HepG2 (cell line): ENCODE results near the gene CCDC116. TPM values are rescaled to one million over a fixed set of nuclear protein-coding genes. Genes with fewer than 3 reads are reported as not detected.
"Not testable (repeated sequence)": the region's sequence is repeated elsewhere in the genome, so short reads cannot be mapped to it uniquely, and the experiment has no call there.

Experiments
- ATAC-seq: fragments of 200-7000 bp; cut with Tn5 transposase; 3 replicates; pipeline ENCODE4 v1.9.1; 2020; ENCODE audit warnings: mild to moderate bottlenecking, moderate library complexity
- BruUV-seq: library from RNA; stranded (reverse); fragments of 400-500 nt; replicated peaks from 2 replicates; lab custom pipeline; 2021; lab: Mats Ljungman, UMichigan
- CTCF ChIA-PET: fragments of 300-600 bp; formaldehyde crosslinking; extraction: SDS; loops from one replicate; lab custom pipeline; 2021; ENCODE audit warnings: low total read pairs, inconsistent platforms, low intra/inter-chr PET ratio; lab: Yijun Ruan, JAX
- POLR2A ChIA-PET: fragments of 350-600 bp; sonication (Branson Sonifier 250); formaldehyde crosslinking; loops from one replicate; lab custom pipeline; 2020; ENCODE audit warnings: antibody characterized with exemption, inconsistent platforms; lab: Yijun Ruan, JAX
- DNase-seq: peaks from one replicate; pipeline ENCODE4 v3.0.0-alpha.2; 2015; ENCODE audit warnings: low spot score
- FAIRE-seq: peaks from 3 replicates; lab custom pipeline; 2011; peaks lifted over from hg19 to GRCh38; lab: Jason Lieb, UNC
- H2AFZ ChIP-seq: one replicate; pipeline ENCODE4 v1.6.1; 2011; ENCODE audit warnings: low read length, inconsistent platforms
- H3K27ac ChIP-seq: fragments of 300-600 bp; 3 replicates; pipeline ENCODE4 v1.8.0; 2011; ENCODE audit warnings: mixed run types, mild to moderate bottlenecking, mixed read lengths, low read length, inconsistent platforms; ENCODE audit not compliant: insufficient read depth; ENCODE audit errors: extremely low read length
- H3K27me3 ChIP-seq, 2 experiments: fragments of 200-600 bp in 1 of 2; 2 replicates in 1 of 2; 3 replicates in 1 of 2; pipeline versions ENCODE4 v1.6.0 to v1.8.0; 2011; ENCODE audit warnings: low read length in 2 of 2, mild to moderate bottlenecking in 2 of 2, moderate library complexity in 2 of 2, inconsistent platforms in 1 of 2; ENCODE audit not compliant: insufficient read depth in 2 of 2, control insufficient read depth in 1 of 2
- H3K36me3 ChIP-seq, 2 experiments: fragments of 200-600 bp in 1 of 2; replicated peaks in 1 of 2; 2 replicates in 1 of 2; 3 replicates in 1 of 2; pipeline versions ENCODE4 v1.5.1 to v1.8.0; 2011; ENCODE audit warnings: low read length in 2 of 2, inconsistent platforms in 1 of 2; ENCODE audit not compliant: insufficient read depth in 2 of 2, control insufficient read depth in 1 of 2
- H3K4me1 ChIP-seq: 2 replicates; pipeline ENCODE4 v1.5.1; 2012; ENCODE audit warnings: low read length, inconsistent platforms; ENCODE audit not compliant: insufficient read depth
- H3K4me2 ChIP-seq: 2 replicates; pipeline ENCODE4 v1.6.0; 2011; ENCODE audit warnings: low read depth, low read length, inconsistent platforms
- H3K4me3 ChIP-seq, 3 experiments: fragments of 200-600 bp in 1 of 3; sonication (generic), shearing (Covaris generic) in 1 of 3; replicated peaks in 1 of 3; 2 replicates each; pipeline ENCODE4 v1.5.1; 2011 to 2016; ENCODE audit warnings: low read length in 3 of 3, inconsistent platforms in 2 of 3, low read depth in 2 of 3, mild to moderate bottlenecking in 2 of 3, control low read depth in 1 of 3, mixed read lengths in 1 of 3; ENCODE audit not compliant: insufficient read depth in 1 of 3
- H3K79me2 ChIP-seq: one replicate; pipeline ENCODE4 v1.6.1; 2011; ENCODE audit warnings: low read length, inconsistent platforms; ENCODE audit not compliant: insufficient read depth
- H3K9ac ChIP-seq: 2 replicates; pipeline ENCODE4 v1.6.0; 2011; ENCODE audit warnings: mild to moderate bottlenecking, low read depth, low read length, inconsistent platforms; ENCODE audit not compliant: insufficient read depth
- H3K9me3 ChIP-seq: 2 replicates; pipeline ENCODE4 v1.5.1; 2012; ENCODE audit warnings: mild to moderate bottlenecking, low read length
- H4K20me1 ChIP-seq: 2 replicates; pipeline ENCODE4 v1.6.0; 2011; ENCODE audit warnings: inconsistent platforms, mild to moderate bottlenecking, low read length, moderate library complexity; ENCODE audit not compliant: insufficient read depth
- BCL6 ChIP-seq: IDR thresholded peaks from 2 replicates; pipeline ENCODE4 v1.6.1; 2016; ENCODE audit warnings: missing genetic modification reagents, missing compliant biosample characterization
- CBX2 ChIP-seq, 2 experiments: fragments of 200-600 bp in 1 of 2; sonication (generic); formaldehyde crosslinking in 1 of 2; IDR thresholded peaks; 2 replicates each; pipeline versions ENCODE4 v1.7.0 to v1.8.1; 2018 to 2022; ENCODE audit warnings: low read depth in 2 of 2, low read length in 1 of 2, mild to moderate bottlenecking in 1 of 2, missing genetic modification reagents in 1 of 2
- KAT2B ChIP-seq: fragments of 150-350 bp; IDR thresholded peaks from 2 replicates; pipeline ENCODE4 v1.6.1; 2014; ENCODE audit warnings: low read depth, low read length, borderline replicate concordance
- KDM6A ChIP-seq: IDR thresholded peaks from 2 replicates; pipeline ENCODE4 v1.6.1; 2016; ENCODE audit warnings: low read depth
- KMT2B ChIP-seq: IDR thresholded peaks from 2 replicates; pipeline ENCODE4 v1.6.1; 2016; ENCODE audit warnings: missing genetic modification reagents, missing compliant biosample characterization
- MEIS2 ChIP-seq: sonication (generic); formaldehyde crosslinking; IDR thresholded peaks from 2 replicates; pipeline ENCODE4 v1.9.0; 2021; ENCODE audit warnings: mild to moderate bottlenecking, missing genetic modification reagents
- PRMT3 ChIP-seq: sonication (generic); formaldehyde crosslinking; IDR thresholded peaks from 2 replicates; pipeline ENCODE4 v1.8.1; 2022; ENCODE audit warnings: low read depth, mild to moderate bottlenecking, moderate library complexity, missing genetic modification reagents, borderline replicate concordance
- RXRA ChIP-seq: sonication (generic); formaldehyde crosslinking; IDR thresholded peaks from 2 replicates; pipeline ENCODE4 v1.5.1; 2020; ENCODE audit warnings: missing genetic modification reagents
- XRCC5 ChIP-seq: fragments of 200-400 bp; formaldehyde crosslinking; optimal IDR thresholded peaks from 2 replicates; pipeline ENCODE3; 2017; ENCODE audit warnings: mild to moderate bottlenecking, low read length
- ZNF143 ChIP-seq: sonication (generic); formaldehyde crosslinking; IDR thresholded peaks from 2 replicates; pipeline ENCODE4 v1.4.0; 2020; ENCODE audit warnings: missing genetic modification reagents
- ZNF616 ChIP-seq: sonication (generic); formaldehyde crosslinking; IDR thresholded peaks from 2 replicates; pipeline ENCODE4 v1.5.0; 2020; ENCODE audit warnings: low read depth, mild to moderate bottlenecking, missing genetic modification reagents
- WGBS: methylation state at CpG from one replicate; pipeline ENCODE4 v1.1.6; 2017; ENCODE audit warnings: low lambda C conversion rate; 5-methylcytosine and 5-hydroxymethylcytosine counted together
- in situ Hi-C: cut with HindIII; loops from 2 replicates; pipeline ENCODE4 v1.10.0; 2017; ENCODE audit warnings: low pct_unique_long_range_greater_than_20kb; ENCODE audit not compliant: extremely low pct_ligation_motif_present
- intact Hi-C: fragments of 100-400 bp; cut with micrococcal nuclease; formaldehyde crosslinking; loops from one replicate; pipeline ENCODE4 v1.10.0; 2022; ENCODE audit not compliant: unreplicated experiment
- polyA plus RNA-seq, 8 experiments: library from polyadenylated mRNA; depleted of rRNA in 3 of 8; stranded (reverse) in 7 of 8; unstranded in 1 of 8; fragments of >200 nt; fragmentation: Illumina TruSeq in 4 of 8; extraction: Trizol in 4 of 8; gene quantifications; 2 replicates each; pipeline versions ENCODE4 v1.2.1 to v1.2.3, GENCODE V29; 2011 to 2016; ENCODE audit warnings: low read depth in 4 of 8, missing spikeins in 1 of 8, mixed read lengths in 1 of 8; ENCODE audit not compliant: insufficient read depth in 1 of 8
- total RNA-seq, 5 experiments: library from RNA; depleted of rRNA; stranded (reverse); fragments of >200 nt; fragmentation: Illumina TruSeq; extraction: Trizol; gene quantifications; 2 replicates each; pipeline ENCODE4 v1.2.3, GENCODE V29; 2016; ENCODE audit warnings: low read depth in 1 of 5
- TF ChIP-seq, protein P1 (sequence below), 2 experiments: fragments of 450-650 bp in 1 of 2; sonication (generic) in 1 of 2; formaldehyde crosslinking in 1 of 2; IDR thresholded peaks; 2 replicates each; pipeline versions ENCODE4 v1.6.1 to v1.8.0; 2016 to 2022; ENCODE audit warnings: antibody characterized with exemption in 1 of 2, mild to moderate bottlenecking in 1 of 2, missing genetic modification reagents in 1 of 2

The CCDC116 gene
- total and polyA plus RNA-seq, 2 of the 13 experiments (the other 11 are each of a cell fraction or from before 2014, with no cell fraction given): 0.15 to 0.33 TPM

DNA sequence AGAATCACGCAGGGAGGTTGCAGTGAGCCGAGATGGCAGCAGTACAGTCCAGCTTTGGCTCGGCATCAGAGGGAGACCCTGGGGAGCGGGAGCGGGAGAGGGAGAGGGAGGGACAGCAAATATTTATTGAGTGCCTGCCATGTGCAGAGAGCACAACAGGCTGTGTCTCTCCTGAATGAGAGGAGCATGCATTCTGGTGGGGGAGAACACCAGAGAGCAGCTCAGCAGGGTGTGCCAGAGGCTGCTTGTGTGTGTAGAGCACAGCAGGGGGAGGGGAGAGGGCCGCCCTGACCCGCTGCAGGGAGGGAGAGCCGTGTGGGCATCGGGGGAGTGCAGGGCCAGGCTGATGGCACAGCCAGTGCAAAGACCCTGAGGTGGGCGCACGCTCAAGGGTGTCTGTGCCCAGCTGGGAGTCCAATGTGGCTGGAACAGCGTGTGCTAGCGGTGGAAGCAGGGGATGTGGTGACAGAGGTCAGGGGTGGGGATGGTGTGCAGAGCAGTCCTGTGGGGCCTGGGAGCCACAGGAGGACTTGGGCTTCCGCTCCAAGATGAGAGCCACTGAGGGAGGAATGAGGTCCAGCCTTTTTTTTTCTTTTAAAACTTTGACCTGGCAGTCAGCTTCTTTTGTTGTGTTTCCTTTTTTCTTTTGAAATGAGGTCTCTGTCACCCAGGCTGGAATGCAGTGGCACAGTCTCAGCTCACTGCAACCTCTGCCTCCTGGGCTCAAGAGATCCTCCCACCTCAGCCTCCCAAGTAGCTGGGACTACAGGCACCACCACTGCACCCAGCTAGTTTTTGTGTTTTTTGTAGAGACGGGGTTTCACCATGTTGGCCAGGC, 45.3 kb downstream of the CCDC116 start (continued):
- TF ChIP-seq, protein P1, sequence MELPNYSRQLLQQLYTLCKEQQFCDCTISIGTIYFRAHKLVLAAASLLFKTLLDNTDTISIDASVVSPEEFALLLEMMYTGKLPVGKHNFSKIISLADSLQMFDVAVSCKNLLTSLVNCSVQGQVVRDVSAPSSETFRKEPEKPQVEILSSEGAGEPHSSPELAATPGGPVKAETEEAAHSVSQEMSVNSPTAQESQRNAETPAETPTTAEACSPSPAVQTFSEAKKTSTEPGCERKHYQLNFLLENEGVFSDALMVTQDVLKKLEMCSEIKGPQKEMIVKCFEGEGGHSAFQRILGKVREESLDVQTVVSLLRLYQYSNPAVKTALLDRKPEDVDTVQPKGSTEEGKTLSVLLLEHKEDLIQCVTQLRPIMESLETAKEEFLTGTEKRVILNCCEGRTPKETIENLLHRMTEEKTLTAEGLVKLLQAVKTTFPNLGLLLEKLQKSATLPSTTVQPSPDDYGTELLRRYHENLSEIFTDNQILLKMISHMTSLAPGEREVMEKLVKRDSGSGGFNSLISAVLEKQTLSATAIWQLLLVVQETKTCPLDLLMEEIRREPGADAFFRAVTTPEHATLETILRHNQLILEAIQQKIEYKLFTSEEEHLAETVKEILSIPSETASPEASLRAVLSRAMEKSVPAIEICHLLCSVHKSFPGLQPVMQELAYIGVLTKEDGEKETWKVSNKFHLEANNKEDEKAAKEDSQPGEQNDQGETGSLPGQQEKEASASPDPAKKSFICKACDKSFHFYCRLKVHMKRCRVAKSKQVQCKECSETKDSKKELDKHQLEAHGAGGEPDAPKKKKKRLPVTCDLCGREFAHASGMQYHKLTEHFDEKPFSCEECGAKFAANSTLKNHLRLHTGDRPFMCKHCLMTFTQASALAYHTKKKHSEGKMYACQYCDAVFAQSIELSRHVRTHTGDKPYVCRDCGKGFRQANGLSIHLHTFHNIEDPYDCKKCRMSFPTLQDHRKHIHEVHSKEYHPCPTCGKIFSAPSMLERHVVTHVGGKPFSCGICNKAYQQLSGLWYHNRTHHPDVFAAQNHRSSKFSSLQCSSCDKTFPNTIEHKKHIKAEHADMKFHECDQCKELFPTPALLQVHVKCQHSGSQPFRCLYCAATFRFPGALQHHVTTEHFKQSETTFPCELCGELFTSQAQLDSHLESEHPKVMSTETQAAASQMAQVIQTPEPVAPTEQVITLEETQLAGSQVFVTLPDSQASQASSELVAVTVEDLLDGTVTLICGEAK (IDR thresholded peaks at IDR 0.05): no peak
- TF ChIP-seq, protein P1 (CRISPR knock-in tag; IDR thresholded peaks at IDR 0.05): no peak
- TF ChIP-seq KDM6A (peak; percentile 15; the same call in 1 of the 2 replicates), XRCC5 (peak; percentile 31), KMT2B (CRISPR knock-in tag) (0 out of 2 replicates have a peak, but pooled peaks have one; percentile 27), ZNF143 (CRISPR knock-in tag) (0 out of 2 replicates have a peak, but pooled peaks have one; percentile 30), ZNF616 (CRISPR knock-in tag) (no peak), RXRA (peak; percentile 55), CBX2 (IDR thresholded peaks at IDR 0.05; ENCODE audit: low read depth, low read length) (no peak), CBX2 (CRISPR knock-in tag; IDR thresholded peaks at IDR 0.05; ENCODE audit: low read depth) (no peak), BCL6 (CRISPR knock-in tag) (peak; percentile 45; the same call in 1 of the 2 replicates), PRMT3 (CRISPR knock-in tag) (peak; percentile 90), KAT2B (no peak), MEIS2 (CRISPR knock-in tag) (peak; percentile 8; the same call in 1 of the 2 replicates)

DNA sequence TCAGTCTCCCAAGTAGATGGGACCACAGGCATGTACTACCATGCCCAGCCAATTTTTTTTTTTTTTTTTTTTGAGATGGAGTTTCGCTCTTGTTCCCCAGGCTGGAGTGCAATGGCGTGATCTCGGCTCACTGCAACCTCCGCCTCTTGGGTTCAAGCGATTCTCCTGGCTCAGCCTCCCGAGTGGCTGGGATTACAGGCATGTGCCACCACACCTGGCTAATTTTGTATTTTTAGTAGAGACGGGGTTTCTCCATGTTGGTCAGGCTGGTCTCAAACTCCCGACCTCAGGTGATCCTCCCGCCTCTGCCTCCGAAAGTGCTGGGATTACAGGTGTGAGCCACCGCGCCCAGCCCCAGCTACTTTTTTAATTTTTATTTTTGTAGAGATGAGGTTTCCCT, 46.3 kb downstream of the CCDC116 start:
- FAIRE-seq, H3K4me2 ChIP-seq, H3K9me3 ChIP-seq, intact Hi-C loops, POLR2A ChIA-PET, H3K9ac ChIP-seq, H4K20me1 ChIP-seq, CTCF ChIA-PET, H3K27me3 ChIP-seq, H3K4me3 ChIP-seq, H2AFZ ChIP-seq, ATAC-seq, BruUV-seq, H3K27ac ChIP-seq, DNase-seq, H3K79me2 ChIP-seq, in situ Hi-C loops: not testable (repeated sequence)
- Histone ChIP-seq H3K4me1 (peaks cover 30% of the 10 kb centered on the region), H3K36me3 (peaks cover 16 to 52% of the 10 kb centered on the region in 2 experiments; a peak in 4 of 5 replicates)
- 98% methylated on average over 12 of the region's 12 CpGs for WGBS
